Suprapubic skin (tissue), 4 donors: Measurements from ENCODE around the gene CASP9. TPM values are rescaled to one million over a fixed set of nuclear protein-coding genes. Genes with fewer than 3 reads are reported as not detected.

Experiments used
- DNase-seq, 2 donors: peaks; one replicate each; pipeline ENCODE4 v3.0.0-alpha.2; 2019; ENCODE audit warnings: low spot score in 2 of 2
- H3K27ac ChIP-seq: fragments of 200-600 bp; sonication (generic); one replicate; pipeline ENCODE4 v1.5.1; 2019
- H3K27me3 ChIP-seq: fragments of 200-600 bp; sonication (generic); one replicate; pipeline ENCODE4 v1.5.1; 2019
- H3K36me3 ChIP-seq: fragments of 200-600 bp; sonication (generic); one replicate; pipeline ENCODE4 v1.5.1; 2019
- H3K4me1 ChIP-seq: fragments of 200-600 bp; sonication (generic); one replicate; pipeline ENCODE4 v1.5.1; 2019
- H3K4me3 ChIP-seq: fragments of 200-600 bp; sonication (generic); one replicate; pipeline ENCODE4 v1.5.1; 2019; ENCODE audit warnings: mild to moderate bottlenecking
- H3K9me3 ChIP-seq: fragments of 200-600 bp; sonication (generic); one replicate; pipeline ENCODE4 v1.5.1; 2019
- CTCF ChIP-seq, 2 donors: fragments of 200-600 bp in 1 of 2; fragments of 450-650 bp in 1 of 2; sonication (generic) in 1 of 2; IDR thresholded peaks; one replicate each; pipeline ENCODE4 v1.5.1; 2016 to 2019; ENCODE audit warnings: antibody characterized with exemption in 2 of 2, mild to moderate bottlenecking in 1 of 2, moderate library complexity in 1 of 2
- EP300 ChIP-seq: sonication (generic); formaldehyde crosslinking; IDR thresholded peaks from one replicate; pipeline ENCODE4 v1.6.1; 2017; ENCODE audit warnings: antibody characterized with exemption
- POLR2A ChIP-seq, 2 donors: fragments of 450-650 bp; IDR thresholded peaks; one replicate each; pipeline ENCODE4 v1.6.1; 2017; ENCODE audit warnings: antibody characterized with exemption in 2 of 2, mild to moderate bottlenecking in 2 of 2, moderate library complexity in 2 of 2
- POLR2AphosphoS5 ChIP-seq, 3 donors: sonication (generic); formaldehyde crosslinking; IDR thresholded peaks; one replicate each; pipeline ENCODE4 v1.6.1; 2017; ENCODE audit warnings: antibody characterized with exemption in 3 of 3
- WGBS: methylation state at CpG from one replicate; pipeline ENCODE4 v1.1.5; 2018; 5-methylcytosine and 5-hydroxymethylcytosine counted together
- total RNA-seq, 4 donors: library from RNA; depleted of rRNA; stranded (reverse); fragments of >200 nt; gene quantifications; one replicate each; pipeline ENCODE4 v1.1.0, GENCODE V29; 2016

The CASP9 gene
- total RNA-seq, 4 donors from 2014 or later: 7.0 to 12.6 (median 9.7) TPM

- 86% methylated on average over 8 of the region's 8 CpGs for WGBS
- Histone ChIP-seq H3K4me3 (no peak overlapping the region), H3K36me3 (peaks cover 89% of the 10 kb centered on the region), H3K4me1 (no peaks in the 10 kb centered on the region), H3K9me3 (no peaks in the 10 kb centered on the region), H3K27me3 (no peaks in the 10 kb centered on the region), H3K27ac (no peak overlapping the region)
- DNase-seq: no peak
- TF ChIP-seq POLR2A (IDR thresholded peaks at IDR 0.05) (no peak), POLR2AphosphoS5 (IDR thresholded peaks at IDR 0.05) (no peak), CTCF (IDR thresholded peaks at IDR 0.05) (no peak)
Measured at GRCh38 chr1:15540186-15540585, 16.2 kb upstream of the CASP9 start.

- Histone ChIP-seq H3K27ac (no peak overlapping the region), H3K9me3 (no peaks in the 10 kb centered on the region), H3K36me3 (peaks cover 90% of the 10 kb centered on the region), H3K4me1 (no peaks in the 10 kb centered on the region), H3K4me3 (no peak overlapping the region), H3K27me3 (no peaks in the 10 kb centered on the region)
- TF ChIP-seq POLR2AphosphoS5 (IDR thresholded peaks at IDR 0.05): no peak
- no peak for TF ChIP-seq EP300
- TF ChIP-seq POLR2A (IDR thresholded peaks at IDR 0.05): no peak
- no peak for TF ChIP-seq CTCF (IDR thresholded peaks at IDR 0.05)
- WGBS: 67% methylated on average over 6 of the region's 6 CpGs
- no peak for DNase-seq
Measured at GRCh38 chr1:15538771-15539170, 14.8 kb upstream of the CASP9 start.

GRCh38 chr1:15531682-15532081 lies 7.7 kb upstream of the CASP9 start:
- DNase-seq: no peak
- TF ChIP-seq CTCF (IDR thresholded peaks at IDR 0.05): no peak
- no peak for TF ChIP-seq EP300
- TF ChIP-seq POLR2A (IDR thresholded peaks at IDR 0.05): no peak
- TF ChIP-seq POLR2AphosphoS5 (IDR thresholded peaks at IDR 0.05): no peak
- Histone ChIP-seq H3K4me3 (no peak overlapping the region), H3K36me3 (peaks cover 30% of the 10 kb centered on the region), H3K4me1 (peaks cover 10% of the 10 kb centered on the region), H3K27ac (no peak overlapping the region), H3K9me3 (no peaks in the 10 kb centered on the region), H3K27me3 (no peaks in the 10 kb centered on the region)
- 74% methylated on average over 2 of the region's 2 CpGs for WGBS

GRCh38 chr1:15531003-15531402 lies 7.0 kb upstream of the CASP9 start:
- no peak for DNase-seq
- Histone ChIP-seq H3K9me3 (no peaks in the 10 kb centered on the region), H3K36me3 (peaks cover 23% of the 10 kb centered on the region), H3K4me1 (peaks cover 14% of the 10 kb centered on the region), H3K4me3 (no peak overlapping the region), H3K27ac (no peak overlapping the region), H3K27me3 (no peaks in the 10 kb centered on the region)
- TF ChIP-seq POLR2A (IDR thresholded peaks at IDR 0.05) (no peak), CTCF (IDR thresholded peaks at IDR 0.05) (no peak), POLR2AphosphoS5 (IDR thresholded peaks at IDR 0.05) (no peak), EP300 (no peak)
- WGBS: 93% methylated on average over 4 of the region's 4 CpGs

GRCh38 chr1:15526490-15527339 lies 2.7 kb upstream of the CASP9 start, which contains the start of gene DNAJC16:
Gene DNAJC16, plus strand, starts transcription at chr1:15526848. Its CDS starts 2,258 bp downstream, at chr1:15529106.
- Histone ChIP-seq H3K9me3 (no peaks in the 10 kb centered on the region), H3K27me3 (no peaks in the 10 kb centered on the region), H3K36me3 (no peaks in the 10 kb centered on the region), H3K27ac (peak within 1 kb of the TSS; percentile 94), H3K4me1 (peaks cover 30% of the 10 kb centered on the region), H3K4me3 (peak within 1 kb of the TSS; percentile 75)
- DNase-seq: peak; percentile 99
- WGBS: 0% methylated on average over 32 of the region's 65 CpGs
- TF ChIP-seq EP300 (peak; percentile 74), POLR2A (IDR thresholded peaks at IDR 0.05) (peak; percentile 29 to 58), CTCF (IDR thresholded peaks at IDR 0.05) (peak in 1 of 2 donors; percentile 27), POLR2AphosphoS5 (IDR thresholded peaks at IDR 0.05) (peak; percentile 54 to 98 (median 97))
